SK-N-SH (cell line): ENCODE results near the gene USH1C. TPM values are rescaled to one million over a fixed set of nuclear protein-coding genes. Genes with fewer than 3 reads are reported as not detected.

Experiments used
- CTCF ChIA-PET: fragments of 300-600, 350-600 bp; formaldehyde crosslinking; extraction: SDS; loops from one replicate; lab custom pipeline; 2021; lab: Yijun Ruan, JAX
- POLR2A ChIA-PET: fragments of 350-600 bp; sonication (Branson Sonifier 250); formaldehyde crosslinking; extraction: SDS; loops from one replicate; lab custom pipeline; 2020; ENCODE audit warnings: antibody characterized with exemption, inconsistent platforms; lab: Yijun Ruan, JAX
- DNase-seq: peaks from one replicate; pipeline ENCODE4 v3.0.0; 2012
- H2AFZ ChIP-seq: fragments of 200-600 bp; sonication (generic); 2 replicates; pipeline ENCODE4 v1.8.1; 2016; ENCODE audit warnings: antibody characterized with exemption, mild to moderate bottlenecking, low read depth
- H3F3A ChIP-seq: fragments of 200-600 bp; sonication (generic); replicated peaks from 2 replicates; pipeline ENCODE3; 2016; ENCODE audit warnings: antibody characterized with exemption, mild to moderate bottlenecking; ENCODE audit not compliant: insufficient read depth
- H3K27ac ChIP-seq, 2 experiments: fragments of 200-500 bp in 1 of 2; fragments of 200-600 bp in 1 of 2; sonication (Bioruptor generic) in 1 of 2; sonication (generic), shearing (Covaris generic) in 1 of 2; 2 replicates each; pipeline versions ENCODE4 v1.5.1 to v1.6.1; 2014 to 2016; ENCODE audit warnings: low read depth in 2 of 2, inconsistent platforms in 1 of 2, low read length in 1 of 2, mild to moderate bottlenecking in 1 of 2, mixed read lengths in 1 of 2
- H3K27me3 ChIP-seq: fragments of 200-600 bp; sonication (generic), shearing (Covaris generic); 2 replicates; pipeline ENCODE4 v1.6.1; 2016; ENCODE audit warnings: mixed run types; ENCODE audit not compliant: insufficient read depth
- H3K36me3 ChIP-seq, 2 experiments: fragments of 200-500 bp in 1 of 2; fragments of 200-600 bp in 1 of 2; sonication (Bioruptor generic) in 1 of 2; sonication (generic) in 1 of 2; replicated peaks in 1 of 2; 2 replicates each; pipeline versions ENCODE3 to v1.5.1; 2014 to 2016; ENCODE audit warnings: low read length in 1 of 2, mild to moderate bottlenecking in 1 of 2; ENCODE audit not compliant: insufficient read depth in 2 of 2, control insufficient read depth in 1 of 2
- H3K4me1 ChIP-seq, 2 experiments: fragments of 200-500 bp in 1 of 2; fragments of 200-600 bp in 1 of 2; sonication (Bioruptor generic) in 1 of 2; sonication (generic), shearing (Covaris generic) in 1 of 2; 2 replicates each; pipeline versions ENCODE4 v1.5.1 to v1.6.1; 2014 to 2016; ENCODE audit warnings: low read depth in 1 of 2, low read length in 1 of 2, mixed run types in 1 of 2; ENCODE audit not compliant: insufficient read depth in 2 of 2, control insufficient read depth in 1 of 2
- H3K4me2 ChIP-seq: fragments of 200-600 bp; sonication (generic), shearing (Covaris generic); 2 replicates; pipeline ENCODE4 v1.6.1; 2017; ENCODE audit warnings: mixed run types
- H3K4me3 ChIP-seq, 2 experiments: fragments of 200-500 bp in 1 of 2; fragments of 200-600 bp in 1 of 2; sonication (Bioruptor generic) in 1 of 2; sonication (generic), shearing (Covaris generic) in 1 of 2; 2 replicates each; pipeline versions ENCODE4 v1.5.1 to v1.8.1; 2014 to 2016; ENCODE audit warnings: low read depth in 2 of 2, inconsistent platforms in 1 of 2, low read length in 1 of 2, mild to moderate bottlenecking in 1 of 2, mixed read lengths in 1 of 2, moderate library complexity in 1 of 2
- H3K79me2 ChIP-seq: fragments of 200-600 bp; sonication (generic); 2 replicates; pipeline ENCODE4 v1.8.1; 2017; ENCODE audit warnings: mild to moderate bottlenecking; ENCODE audit not compliant: insufficient read depth
- H3K9ac ChIP-seq: fragments of 200-600 bp; sonication (generic); 2 replicates; pipeline ENCODE4 v1.6.1; 2017; ENCODE audit warnings: mixed run types
- H3K9me2 ChIP-seq: fragments of 200-600 bp; sonication (generic); 2 replicates; pipeline ENCODE4 v1.6.1; 2017; ENCODE audit warnings: mixed run types
- H3K9me3 ChIP-seq: fragments of 200-600 bp; sonication (generic); 2 replicates; pipeline ENCODE4 v1.6.1; 2017; ENCODE audit warnings: mixed run types, mild to moderate bottlenecking, moderate library complexity
- H4K20me1 ChIP-seq: fragments of 200-600 bp; sonication (generic); 2 replicates; pipeline ENCODE4 v1.6.1; 2017; ENCODE audit warnings: mild to moderate bottlenecking, mixed run types; ENCODE audit not compliant: insufficient read depth
- ELF1 ChIP-seq: IDR thresholded peaks from 2 replicates; pipeline ENCODE4 v1.4.0; 2012
- FOSL2 ChIP-seq: IDR thresholded peaks from 2 replicates; pipeline ENCODE4 v1.4.0; 2012; ENCODE audit warnings: low read depth, mild to moderate bottlenecking, moderate library complexity, borderline replicate concordance
- FOXJ3 ChIP-seq: sonication (generic); formaldehyde crosslinking; IDR thresholded peaks from 2 replicates; pipeline ENCODE4 v1.5.1; 2020; ENCODE audit warnings: mild to moderate bottlenecking, missing genetic modification reagents
- FOXM1 ChIP-seq: IDR thresholded peaks from 2 replicates; pipeline ENCODE4 v1.4.0; 2012; ENCODE audit warnings: low read depth, mild to moderate bottlenecking
- GATA2 ChIP-seq: sonication (generic); formaldehyde crosslinking; IDR thresholded peaks from 2 replicates; pipeline ENCODE4 v1.5.0; 2020; ENCODE audit warnings: mild to moderate bottlenecking, missing genetic modification reagents
- MEF2A ChIP-seq: IDR thresholded peaks from 2 replicates; pipeline ENCODE4 v1.4.0; 2012; ENCODE audit warnings: low read depth, borderline replicate concordance
- RAD21 ChIP-seq: IDR thresholded peaks from 2 replicates; pipeline ENCODE4 v1.6.1; 2012; ENCODE audit warnings: mild to moderate bottlenecking, low read length
- RCOR1 ChIP-seq: fragments of 150-350 bp; IDR thresholded peaks from 2 replicates; pipeline ENCODE4 v1.6.1; 2017; ENCODE audit warnings: antibody characterized with exemption, low read length
- YY1 ChIP-seq: IDR thresholded peaks from 2 replicates; pipeline ENCODE4 v1.4.0; 2012; ENCODE audit warnings: low read depth, mild to moderate bottlenecking
- WGBS: methylation state at CpG from one replicate; pipeline ENCODE4 v1.1.6; 2017; ENCODE audit warnings: low lambda C conversion rate; 5-methylcytosine and 5-hydroxymethylcytosine counted together
- polyA plus RNA-seq, 3 experiments: library from polyadenylated mRNA; depleted of rRNA; stranded (reverse); fragments of >200 nt; gene quantifications; 2 replicates each; pipeline ENCODE4 v1.2.3, GENCODE V29; 2012
- TF ChIP-seq, protein P1 (sequence below): IDR thresholded peaks from 2 replicates; pipeline ENCODE4 v1.6.1; 2012; ENCODE audit warnings: mild to moderate bottlenecking, low read depth, low read length, moderate library complexity
- TF ChIP-seq, protein P2 (sequence below): IDR thresholded peaks from 2 replicates; pipeline ENCODE4 v1.4.0; 2012; ENCODE audit warnings: low read depth
- TF ChIP-seq, protein P3 (sequence below): IDR thresholded peaks from 2 replicates; pipeline ENCODE4 v1.4.0; 2012; ENCODE audit warnings: low read depth, borderline replicate concordance
- TF ChIP-seq, protein P4 (sequence below): IDR thresholded peaks from 2 replicates; pipeline ENCODE4 v1.4.0; 2012; ENCODE audit warnings: low read depth, borderline replicate concordance
- TF ChIP-seq, protein P5 (sequence below): fragments of 200-600 bp; sonication (generic); IDR thresholded peaks from 2 replicates; pipeline ENCODE4 v1.6.1; 2017; ENCODE audit warnings: antibody characterized with exemption, mild to moderate bottlenecking, moderate library complexity

Gene USH1C
- polyA plus RNA-seq, 1 of the 3 experiments (the other 2 are of a cell fraction), result not detected

DNA sequence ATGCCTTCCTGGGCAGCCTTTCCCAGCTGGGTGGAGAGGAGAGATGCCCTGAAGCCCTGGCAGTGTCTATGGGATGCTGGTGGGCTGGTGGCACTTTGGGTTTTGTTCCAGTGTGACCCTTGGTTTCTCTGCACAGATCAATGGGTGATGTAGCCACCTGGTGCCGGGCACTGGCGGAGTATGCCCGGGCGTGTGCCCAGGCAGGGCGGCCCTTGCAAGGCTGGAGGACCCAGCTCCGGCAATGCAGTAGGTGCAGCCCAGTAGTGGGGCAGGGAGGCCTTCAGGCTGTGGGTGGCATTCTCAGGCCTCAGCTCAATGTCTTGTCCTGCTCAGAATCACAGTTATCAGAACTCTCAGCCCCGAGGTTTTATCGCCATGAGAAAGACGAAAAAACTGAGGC is 14.7 kb upstream of the USH1C start:
- H3K9me3 ChIP-seq, result no peaks in the 10 kb centered on the region
- POLR2A ChIA-PET, result no interaction called here
- H3K9me2 ChIP-seq, result no peaks in the 10 kb centered on the region
- no peak overlapping the region for H3K9ac ChIP-seq
- DNase-seq, result no peak
- H2AFZ ChIP-seq, result no peak overlapping the region
- no peaks in the 10 kb centered on the region; a peak in 1 of 4 replicates for H3K4me1 ChIP-seq
- TF ChIP-seq, protein P1, sequence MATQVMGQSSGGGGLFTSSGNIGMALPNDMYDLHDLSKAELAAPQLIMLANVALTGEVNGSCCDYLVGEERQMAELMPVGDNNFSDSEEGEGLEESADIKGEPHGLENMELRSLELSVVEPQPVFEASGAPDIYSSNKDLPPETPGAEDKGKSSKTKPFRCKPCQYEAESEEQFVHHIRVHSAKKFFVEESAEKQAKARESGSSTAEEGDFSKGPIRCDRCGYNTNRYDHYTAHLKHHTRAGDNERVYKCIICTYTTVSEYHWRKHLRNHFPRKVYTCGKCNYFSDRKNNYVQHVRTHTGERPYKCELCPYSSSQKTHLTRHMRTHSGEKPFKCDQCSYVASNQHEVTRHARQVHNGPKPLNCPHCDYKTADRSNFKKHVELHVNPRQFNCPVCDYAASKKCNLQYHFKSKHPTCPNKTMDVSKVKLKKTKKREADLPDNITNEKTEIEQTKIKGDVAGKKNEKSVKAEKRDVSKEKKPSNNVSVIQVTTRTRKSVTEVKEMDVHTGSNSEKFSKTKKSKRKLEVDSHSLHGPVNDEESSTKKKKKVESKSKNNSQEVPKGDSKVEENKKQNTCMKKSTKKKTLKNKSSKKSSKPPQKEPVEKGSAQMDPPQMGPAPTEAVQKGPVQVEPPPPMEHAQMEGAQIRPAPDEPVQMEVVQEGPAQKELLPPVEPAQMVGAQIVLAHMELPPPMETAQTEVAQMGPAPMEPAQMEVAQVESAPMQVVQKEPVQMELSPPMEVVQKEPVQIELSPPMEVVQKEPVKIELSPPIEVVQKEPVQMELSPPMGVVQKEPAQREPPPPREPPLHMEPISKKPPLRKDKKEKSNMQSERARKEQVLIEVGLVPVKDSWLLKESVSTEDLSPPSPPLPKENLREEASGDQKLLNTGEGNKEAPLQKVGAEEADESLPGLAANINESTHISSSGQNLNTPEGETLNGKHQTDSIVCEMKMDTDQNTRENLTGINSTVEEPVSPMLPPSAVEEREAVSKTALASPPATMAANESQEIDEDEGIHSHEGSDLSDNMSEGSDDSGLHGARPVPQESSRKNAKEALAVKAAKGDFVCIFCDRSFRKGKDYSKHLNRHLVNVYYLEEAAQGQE, result no peak
- TF ChIP-seq, protein P2, sequence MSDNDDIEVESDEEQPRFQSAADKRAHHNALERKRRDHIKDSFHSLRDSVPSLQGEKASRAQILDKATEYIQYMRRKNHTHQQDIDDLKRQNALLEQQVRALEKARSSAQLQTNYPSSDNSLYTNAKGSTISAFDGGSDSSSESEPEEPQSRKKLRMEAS, result no peak
- TF ChIP-seq YY1 (no peak), GATA2 (CRISPR knock-in tag) (no peak), ELF1 (no peak), RCOR1 (no peak)
- TF ChIP-seq, all 33 proteins: peak for 0
- H4K20me1 ChIP-seq, result no peaks in the 10 kb centered on the region
- H3K36me3 ChIP-seq, result no peaks in the 10 kb centered on the region
- CTCF ChIA-PET, result interaction anchor here (1.0 to 2.6 kb wide), 5 partner anchors 11 to 171 kb away, joined by 3 to 8 read pairs (median 5); no protein-coding TSS in a partner anchor
- H3K4me3 ChIP-seq, result no peak overlapping the region
- 61% methylated on average over 3 of the region's 9 CpGs for WGBS
- no peaks in the 10 kb centered on the region for H3K27me3 ChIP-seq
- H3K79me2 ChIP-seq, result no peaks in the 10 kb centered on the region
- H3F3A ChIP-seq, result no peaks in the 10 kb centered on the region
- H3K27ac ChIP-seq, result no peak overlapping the region
- no peak overlapping the region for H3K4me2 ChIP-seq

DNA sequence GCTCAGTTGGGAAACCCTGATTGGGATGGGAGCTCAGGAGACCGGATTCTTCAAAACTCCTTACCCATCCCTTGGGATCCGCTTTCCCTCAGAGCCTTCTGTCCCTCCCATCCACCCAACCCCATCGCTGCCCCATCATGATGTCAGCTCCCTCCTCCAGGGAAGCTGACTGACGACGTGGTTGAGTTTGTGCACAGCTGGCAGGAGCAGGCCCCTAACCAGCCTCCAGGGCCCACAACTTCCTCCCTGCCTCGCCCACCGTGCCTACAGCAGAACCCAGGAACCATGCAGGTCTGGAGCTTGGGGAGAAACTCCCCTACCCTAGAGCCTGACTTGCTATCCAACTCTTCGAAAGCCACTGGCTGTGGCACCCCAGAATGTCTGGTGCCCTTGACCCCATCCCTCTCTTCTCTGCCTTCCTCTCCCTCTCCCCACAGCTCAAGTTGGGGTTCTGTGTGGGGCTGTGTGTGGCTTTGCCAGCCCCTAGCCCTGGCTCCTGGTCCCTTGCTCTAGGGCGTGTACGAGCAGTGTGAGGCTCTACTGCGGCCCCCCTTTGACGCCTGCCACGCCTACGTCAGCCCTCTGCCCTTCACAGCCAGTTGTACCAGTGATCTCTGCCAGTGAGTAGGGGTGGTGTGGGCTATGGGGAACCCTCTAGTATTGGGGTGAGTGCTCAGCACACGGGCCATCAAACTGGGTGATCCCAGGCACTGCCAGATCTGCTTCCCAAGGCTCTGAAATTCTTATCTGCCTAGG is 14.0 kb upstream of the USH1C start:
- H3F3A ChIP-seq, result no peaks in the 10 kb centered on the region
- H2AFZ ChIP-seq, result no peak overlapping the region
- no peaks in the 10 kb centered on the region; a peak in 1 of 4 replicates for H3K4me1 ChIP-seq
- H3K27ac ChIP-seq, result no peak overlapping the region
- H3K79me2 ChIP-seq, result no peaks in the 10 kb centered on the region
- no peak overlapping the region for H3K4me3 ChIP-seq
- CTCF ChIA-PET, result interaction anchor here (0.6 to 2.6 kb wide), 7 partner anchors 10 to 174 kb away, joined by 3 to 8 read pairs (median 5); no protein-coding TSS in a partner anchor
- POLR2A ChIA-PET, result no interaction called here
- WGBS, result 53% methylated on average over 15 of the region's 15 CpGs
- no peak overlapping the region for H3K4me2 ChIP-seq
- no peaks in the 10 kb centered on the region for H3K27me3 ChIP-seq
- no peaks in the 10 kb centered on the region for H3K36me3 ChIP-seq
- H3K9ac ChIP-seq, result no peak overlapping the region
- no peak for DNase-seq
- H3K9me3 ChIP-seq, result no peaks in the 10 kb centered on the region
- no peaks in the 10 kb centered on the region for H3K9me2 ChIP-seq
- H4K20me1 ChIP-seq, result no peaks in the 10 kb centered on the region
- TF ChIP-seq MEF2A (no peak), RAD21 (no peak), FOXJ3 (CRISPR knock-in tag) (no peak), FOXM1 (no peak), FOSL2 (no peak)
- TF ChIP-seq, protein P3, sequence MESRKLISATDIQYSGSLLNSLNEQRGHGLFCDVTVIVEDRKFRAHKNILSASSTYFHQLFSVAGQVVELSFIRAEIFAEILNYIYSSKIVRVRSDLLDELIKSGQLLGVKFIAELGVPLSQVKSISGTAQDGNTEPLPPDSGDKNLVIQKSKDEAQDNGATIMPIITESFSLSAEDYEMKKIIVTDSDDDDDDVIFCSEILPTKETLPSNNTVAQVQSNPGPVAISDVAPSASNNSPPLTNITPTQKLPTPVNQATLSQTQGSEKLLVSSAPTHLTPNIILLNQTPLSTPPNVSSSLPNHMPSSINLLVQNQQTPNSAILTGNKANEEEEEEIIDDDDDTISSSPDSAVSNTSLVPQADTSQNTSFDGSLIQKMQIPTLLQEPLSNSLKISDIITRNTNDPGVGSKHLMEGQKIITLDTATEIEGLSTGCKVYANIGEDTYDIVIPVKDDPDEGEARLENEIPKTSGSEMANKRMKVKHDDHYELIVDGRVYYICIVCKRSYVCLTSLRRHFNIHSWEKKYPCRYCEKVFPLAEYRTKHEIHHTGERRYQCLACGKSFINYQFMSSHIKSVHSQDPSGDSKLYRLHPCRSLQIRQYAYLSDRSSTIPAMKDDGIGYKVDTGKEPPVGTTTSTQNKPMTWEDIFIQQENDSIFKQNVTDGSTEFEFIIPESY, result no peak
- TF ChIP-seq, protein P4, sequence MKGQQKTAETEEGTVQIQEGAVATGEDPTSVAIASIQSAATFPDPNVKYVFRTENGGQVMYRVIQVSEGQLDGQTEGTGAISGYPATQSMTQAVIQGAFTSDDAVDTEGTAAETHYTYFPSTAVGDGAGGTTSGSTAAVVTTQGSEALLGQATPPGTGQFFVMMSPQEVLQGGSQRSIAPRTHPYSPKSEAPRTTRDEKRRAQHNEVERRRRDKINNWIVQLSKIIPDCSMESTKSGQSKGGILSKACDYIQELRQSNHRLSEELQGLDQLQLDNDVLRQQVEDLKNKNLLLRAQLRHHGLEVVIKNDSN, result no peak
- TF ChIP-seq, protein P5, sequence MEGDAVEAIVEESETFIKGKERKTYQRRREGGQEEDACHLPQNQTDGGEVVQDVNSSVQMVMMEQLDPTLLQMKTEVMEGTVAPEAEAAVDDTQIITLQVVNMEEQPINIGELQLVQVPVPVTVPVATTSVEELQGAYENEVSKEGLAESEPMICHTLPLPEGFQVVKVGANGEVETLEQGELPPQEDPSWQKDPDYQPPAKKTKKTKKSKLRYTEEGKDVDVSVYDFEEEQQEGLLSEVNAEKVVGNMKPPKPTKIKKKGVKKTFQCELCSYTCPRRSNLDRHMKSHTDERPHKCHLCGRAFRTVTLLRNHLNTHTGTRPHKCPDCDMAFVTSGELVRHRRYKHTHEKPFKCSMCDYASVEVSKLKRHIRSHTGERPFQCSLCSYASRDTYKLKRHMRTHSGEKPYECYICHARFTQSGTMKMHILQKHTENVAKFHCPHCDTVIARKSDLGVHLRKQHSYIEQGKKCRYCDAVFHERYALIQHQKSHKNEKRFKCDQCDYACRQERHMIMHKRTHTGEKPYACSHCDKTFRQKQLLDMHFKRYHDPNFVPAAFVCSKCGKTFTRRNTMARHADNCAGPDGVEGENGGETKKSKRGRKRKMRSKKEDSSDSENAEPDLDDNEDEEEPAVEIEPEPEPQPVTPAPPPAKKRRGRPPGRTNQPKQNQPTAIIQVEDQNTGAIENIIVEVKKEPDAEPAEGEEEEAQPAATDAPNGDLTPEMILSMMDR, result no peak
